Hindlimb muscle (tissue), 1 donor: ENCODE measurements around the gene TBC1D17. TPM values are rescaled to one million over a fixed set of nuclear protein-coding genes. Genes with fewer than 3 reads are reported as not detected.

Experiments
- DNase-seq: peaks from one replicate; pipeline ENCODE4 v3.0.0-alpha.2; 2013
- polyA plus RNA-seq: library from polyadenylated mRNA; unstranded; fragments of 120-200 nt; gene quantifications from one replicate; pipeline ENCODE4 v1.2.1, GENCODE V29; 2013; ENCODE audit not compliant: insufficient read length

The TBC1D17 gene
- polyA plus RNA-seq, 1 donor = 49.1 TPM

- no peak for DNase-seq
Observed at GRCh38 chr19:49848938-49849337, 28.6 kb upstream of the TBC1D17 start.

- no peak for DNase-seq
Observed at GRCh38 chr19:49849433-49850220, 27.9 kb upstream of the TBC1D17 start.

GRCh38 chr19:49850221-49850486, 27.3 kb upstream of the TBC1D17 start:
- no peak for DNase-seq

- DNase-seq = peak; percentile 91
Observed at GRCh38 chr19:49850487-49851342, 26.8 kb upstream of the TBC1D17 start, which contains the start of gene PTOV1. TSS of gene PTOV1 (plus strand) at chr19:49851159.

- DNase-seq = peak; percentile 46
Observed at GRCh38 chr19:49851456-49852259, 25.8 kb upstream of the TBC1D17 start.

- no peak for DNase-seq
Observed at GRCh38 chr19:49852631-49853126, 24.8 kb upstream of the TBC1D17 start.

- no peak for DNase-seq
Observed at GRCh38 chr19:49853852-49854377, 23.6 kb upstream of the TBC1D17 start.

GRCh38 chr19:49854378-49855263, 22.9 kb upstream of the TBC1D17 start:
- no peak for DNase-seq

- DNase-seq = no peak
Observed at GRCh38 chr19:49855277-49855675, 22.2 kb upstream of the TBC1D17 start.

GRCh38 chr19:49855676-49856573, 21.6 kb upstream of the TBC1D17 start:
- no peak for DNase-seq

GRCh38 chr19:49856574-49857021, 20.9 kb upstream of the TBC1D17 start:
- DNase-seq = no peak

- DNase-seq = no peak
Observed at GRCh38 chr19:49857061-49857837, 20.3 kb upstream of the TBC1D17 start.

GRCh38 chr19:49857838-49858087, 19.7 kb upstream of the TBC1D17 start:
- DNase-seq = no peak

- no peak for DNase-seq
Observed at GRCh38 chr19:49858088-49858985, 19.2 kb upstream of the TBC1D17 start.

- no peak for DNase-seq
Observed at GRCh38 chr19:49859682-49860335, 17.7 kb upstream of the TBC1D17 start.

GRCh38 chr19:49860336-49861102, 17.0 kb upstream of the TBC1D17 start:
- DNase-seq = no peak

- no peak for DNase-seq
Observed at GRCh38 chr19:49861107-49861506, 16.4 kb upstream of the TBC1D17 start.
